ENCODE measurements around the gene ZBTB20. TPM values are rescaled to one million over a fixed set of nuclear protein-coding genes. Genes with fewer than 3 reads are reported as not detected.

Gene ZBTB20
- total RNA-seq, 1 experiment from 2014 or later = 26.5 TPM

GRCh38 chr3:114490829-114491228 is 656.3 kb downstream of the ZBTB20 start:
- Histone ChIP-seq H3K9me2 (ENCODE audit: insufficient read depth) (no peaks in the 10 kb centered on the region; the same call in 1 of the 2 replicates), H3K79me2 (ENCODE audit: low read depth) (no peaks in the 10 kb centered on the region), H3K36me3 (ENCODE audit: low read depth) (no peaks in the 10 kb centered on the region), H3F3A (ENCODE audit: insufficient read depth, low read depth) (no peaks in the 10 kb centered on the region), H3K27me3 (ENCODE audit: insufficient read depth, low read depth) (no peaks in the 10 kb centered on the region), H3K4me2 (no peak overlapping the region), H3K9me3 (ENCODE audit: insufficient read depth, low read depth) (no peaks in the 10 kb centered on the region), H3K4me1 (replicated peaks; ENCODE audit: insufficient read depth) (peaks cover 2% of the 10 kb centered on the region), H2AFZ (no peak overlapping the region), H3K27ac (no peak overlapping the region), H3K4me3 (no peak overlapping the region), H4K20me1 (ENCODE audit: insufficient read depth) (no peaks in the 10 kb centered on the region)
- DNase-seq = no peak
- TF ChIP-seq CTCF (conservative IDR thresholded peaks at IDR 0.05) (no peak), EZH2 (IDR thresholded peaks at IDR 0.05; ENCODE audit: low read depth) (no peak)
- BruUV-seq (replicated peaks) = no TSS peak
- intact Hi-C loops (cut with micrococcal nuclease; ENCODE audit: unreplicated experiment) = no loop called here
- ChIA-PET CTCF (interaction anchor here (0.8 kb wide), 1 partner anchor 1525 kb away, joined by 3 read pairs; no protein-coding TSS in a partner anchor), POLR2A (ENCODE audit: unreplicated experiment) (interaction anchor here (0.7 kb wide), 1 partner anchor 17 kb away, joined by 3 read pairs; no protein-coding TSS in a partner anchor)

GRCh38 chr3:114487502-114487901 is 659.6 kb downstream of the ZBTB20 start:
- Histone ChIP-seq H4K20me1 (ENCODE audit: insufficient read depth) (no peaks in the 10 kb centered on the region; the same call in 1 of the 2 replicates), H3K4me1 (replicated peaks; ENCODE audit: insufficient read depth) (no peaks in the 10 kb centered on the region), H3K36me3 (ENCODE audit: low read depth) (no peaks in the 10 kb centered on the region), H3F3A (ENCODE audit: insufficient read depth, low read depth) (no peaks in the 10 kb centered on the region), H3K27me3 (ENCODE audit: insufficient read depth, low read depth) (no peaks in the 10 kb centered on the region), H3K27ac (no peak overlapping the region), H3K9me3 (ENCODE audit: insufficient read depth, low read depth) (no peaks in the 10 kb centered on the region), H3K4me2 (no peak overlapping the region), H3K9me2 (ENCODE audit: insufficient read depth) (no peaks in the 10 kb centered on the region; the same call in 1 of the 2 replicates), H3K79me2 (ENCODE audit: low read depth) (no peaks in the 10 kb centered on the region), H3K4me3 (no peak overlapping the region), H2AFZ (no peak overlapping the region)
- DNase-seq = no peak
- BruUV-seq (replicated peaks) = no TSS peak
- intact Hi-C loops (cut with micrococcal nuclease; ENCODE audit: unreplicated experiment) = no loop called here
- CTCF ChIA-PET = no interaction called here
- TF ChIP-seq EZH2 (IDR thresholded peaks at IDR 0.05; ENCODE audit: low read depth) (no peak), CTCF (conservative IDR thresholded peaks at IDR 0.05) (no peak)
- POLR2A ChIA-PET (ENCODE audit: unreplicated experiment) = no interaction called here

DNA sequence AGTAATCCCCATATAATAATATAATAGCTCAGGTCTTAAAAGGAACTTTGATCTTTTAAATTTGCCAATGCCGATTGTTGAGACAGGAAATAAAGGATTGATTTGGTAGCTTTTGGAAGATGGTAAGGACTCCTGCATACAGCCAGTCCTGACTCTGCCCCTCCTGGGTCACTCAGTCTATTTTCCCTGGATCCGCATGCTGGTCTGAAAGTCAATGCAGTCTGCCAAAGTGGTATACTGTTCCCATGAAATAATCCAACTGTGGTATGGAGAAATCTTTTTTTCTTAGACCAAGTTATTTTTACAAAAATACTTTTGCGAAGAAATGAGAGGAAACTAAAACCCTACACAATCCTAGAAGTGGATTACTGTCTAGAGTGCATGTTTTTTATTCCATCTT is 662.2 kb downstream of the ZBTB20 start:
- H4K20me1 ChIP-seq (ENCODE audit: insufficient read depth) = no peaks in the 10 kb centered on the region; the same call in 1 of the 2 replicates
- H3K36me3 ChIP-seq (ENCODE audit: low read depth) = no peaks in the 10 kb centered on the region
- H3K4me2 ChIP-seq = no peak overlapping the region
- no peaks in the 10 kb centered on the region for H3K27me3 ChIP-seq (ENCODE audit: insufficient read depth, low read depth)
- CTCF ChIA-PET = no interaction called here
- intact Hi-C loops (cut with micrococcal nuclease; ENCODE audit: unreplicated experiment) = no loop called here
- no peak for DNase-seq
- POLR2A ChIA-PET (ENCODE audit: unreplicated experiment) = no interaction called here
- H2AFZ ChIP-seq = no peak overlapping the region
- no peak overlapping the region for H3K4me3 ChIP-seq
- H3K27ac ChIP-seq = no peak overlapping the region
- H3K9me2 ChIP-seq (ENCODE audit: insufficient read depth) = no peaks in the 10 kb centered on the region
- peaks cover 7% of the 10 kb centered on the region; the same call in 1 of the 2 replicates for H3K4me1 ChIP-seq (replicated peaks; ENCODE audit: insufficient read depth)
- TF ChIP-seq CTCF (conservative IDR thresholded peaks at IDR 0.05) = no peak
- no peak for TF ChIP-seq EZH2 (IDR thresholded peaks at IDR 0.05; ENCODE audit: low read depth)
- H3K79me2 ChIP-seq (ENCODE audit: low read depth) = no peaks in the 10 kb centered on the region
- H3K9me3 ChIP-seq (ENCODE audit: insufficient read depth, low read depth) = no peaks in the 10 kb centered on the region
- H3F3A ChIP-seq (ENCODE audit: insufficient read depth, low read depth) = no peaks in the 10 kb centered on the region
- BruUV-seq (replicated peaks) = no TSS peak

Data from PC-9 (cell line).